Measurements from ENCODE around the gene NTRK3.
"Not testable (repeated sequence)": the region's sequence is repeated elsewhere in the genome, so short reads cannot be mapped to it uniquely, and the experiment has no call there.

The NTRK3 gene

GRCh38 chr15:88071141-88071540 is 185.4 kb downstream of the NTRK3 start:
- DNase-seq: no peak

DNA sequence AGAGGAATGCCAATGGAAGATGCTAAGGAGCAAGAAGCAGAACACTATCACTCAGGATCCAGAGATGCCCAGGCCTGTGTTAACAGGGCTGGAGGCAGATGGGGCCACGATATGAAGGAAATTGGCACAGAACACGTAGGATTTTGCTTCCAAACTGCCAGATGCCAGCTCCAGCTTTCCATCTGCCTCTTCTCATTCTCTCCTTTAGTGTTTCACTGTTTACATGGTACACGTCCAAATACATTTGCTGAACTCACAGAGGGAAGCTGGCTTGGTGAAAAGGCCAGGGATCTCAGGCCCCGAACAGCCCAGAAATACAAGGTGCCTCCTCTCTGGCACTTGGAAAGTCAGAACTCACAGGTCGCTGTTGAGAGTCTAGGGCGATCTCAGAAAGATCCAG is 187.0 kb downstream of the NTRK3 start:
- DNase-seq: no peak

- DNase-seq: no peak
Measured at GRCh38 chr15:88067331-88067685, 189.2 kb downstream of the NTRK3 start.

DNA sequence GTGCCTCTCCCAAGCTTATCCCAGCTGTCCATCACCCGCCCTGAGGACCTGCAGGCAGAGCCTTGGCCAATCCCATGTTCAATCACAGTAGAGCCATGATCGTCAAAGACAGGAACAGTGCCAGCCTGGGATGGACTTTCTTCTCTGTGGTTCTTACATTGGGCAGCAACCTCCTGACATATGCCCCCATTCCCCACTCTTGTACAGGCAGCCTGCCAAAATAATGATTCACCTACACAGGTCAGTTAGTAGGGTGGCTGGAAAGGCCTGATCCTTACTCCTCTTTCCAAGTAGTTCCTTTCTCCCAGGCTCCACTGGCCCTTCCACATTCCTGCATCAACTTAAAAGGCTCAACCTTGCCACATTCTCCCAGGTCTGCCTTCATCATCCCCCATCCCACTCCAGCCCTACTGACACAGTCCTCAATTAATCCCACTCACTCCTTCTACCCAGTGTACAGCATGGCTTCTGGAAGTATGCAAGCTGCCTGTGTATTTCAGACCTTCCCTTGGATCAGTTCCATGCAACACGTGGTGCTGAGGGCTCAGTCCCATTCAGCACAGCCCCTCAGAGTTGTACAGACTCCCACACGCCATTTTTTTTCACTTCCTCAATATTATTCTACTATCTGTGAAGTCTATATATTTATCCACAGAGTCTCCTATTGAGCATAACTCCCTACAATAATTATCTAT is 189.8 kb downstream of the NTRK3 start:
- DNase-seq: no peak

- DNase-seq: no peak
Measured at GRCh38 chr15:88061452-88061851, 195.1 kb downstream of the NTRK3 start.

DNA sequence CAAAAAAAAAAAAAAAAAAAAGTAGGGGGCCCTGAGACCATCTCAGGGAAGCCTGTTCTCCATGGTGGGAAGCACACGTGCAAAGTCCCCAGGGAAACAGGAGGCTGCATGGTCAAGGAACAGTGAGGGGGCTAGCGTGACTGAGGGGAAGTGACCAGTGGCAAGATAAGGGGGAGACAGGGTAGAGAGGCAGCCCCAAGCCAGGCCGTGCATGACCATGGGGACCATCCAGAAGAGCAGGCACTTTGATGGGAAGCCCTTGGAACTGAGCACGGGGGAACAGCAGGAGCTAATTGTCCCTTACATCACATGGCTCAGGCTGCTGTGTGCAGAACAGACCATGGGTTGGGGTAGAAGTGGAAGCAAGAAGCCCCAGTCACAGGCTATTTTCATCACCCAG is 196.2 kb downstream of the NTRK3 start:
- DNase-seq: no peak

DNA sequence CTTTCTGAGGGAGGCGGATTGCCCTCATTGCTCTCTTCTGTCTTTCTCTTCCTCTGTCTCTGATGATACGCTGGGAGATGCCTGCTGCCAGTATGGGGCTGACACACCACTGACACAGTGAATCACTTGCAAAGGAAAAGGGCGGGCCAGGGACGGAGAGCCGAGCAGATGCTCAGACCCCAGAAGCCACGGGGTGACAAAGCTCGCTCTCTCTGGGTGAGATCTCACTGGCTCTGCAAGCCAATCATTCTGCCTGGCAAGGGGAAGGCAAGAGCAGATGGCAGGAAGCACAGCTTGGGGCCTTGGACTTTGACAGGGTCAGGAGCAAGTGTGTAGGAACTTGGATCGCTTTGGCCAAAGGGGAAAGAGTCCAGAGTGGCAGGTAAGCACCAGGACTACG is 198.7 kb downstream of the NTRK3 start:
- no peak for DNase-seq

DNA sequence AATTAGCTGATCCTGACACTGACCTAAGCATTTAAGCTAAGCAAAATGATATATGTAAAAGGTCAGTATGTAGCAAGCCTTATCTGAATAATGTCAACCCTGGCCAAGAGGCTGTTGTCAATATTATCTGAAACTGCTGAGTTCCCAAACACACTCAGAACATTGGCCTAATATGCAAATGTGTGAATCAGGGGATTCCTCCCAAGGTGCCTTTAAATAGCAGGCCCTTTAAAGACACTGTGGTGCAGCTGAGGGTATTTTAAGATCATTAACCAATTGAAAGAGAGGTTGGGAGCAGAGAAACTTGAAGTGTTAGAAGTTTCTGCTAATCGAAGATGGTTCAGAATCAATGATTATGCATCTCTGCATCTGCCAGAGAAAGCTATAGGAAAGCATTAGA is 207.0 kb downstream of the NTRK3 start:
- no peak for DNase-seq

GRCh38 chr15:88048755-88049154 is 207.8 kb downstream of the NTRK3 start:
- no peak for DNase-seq

DNA sequence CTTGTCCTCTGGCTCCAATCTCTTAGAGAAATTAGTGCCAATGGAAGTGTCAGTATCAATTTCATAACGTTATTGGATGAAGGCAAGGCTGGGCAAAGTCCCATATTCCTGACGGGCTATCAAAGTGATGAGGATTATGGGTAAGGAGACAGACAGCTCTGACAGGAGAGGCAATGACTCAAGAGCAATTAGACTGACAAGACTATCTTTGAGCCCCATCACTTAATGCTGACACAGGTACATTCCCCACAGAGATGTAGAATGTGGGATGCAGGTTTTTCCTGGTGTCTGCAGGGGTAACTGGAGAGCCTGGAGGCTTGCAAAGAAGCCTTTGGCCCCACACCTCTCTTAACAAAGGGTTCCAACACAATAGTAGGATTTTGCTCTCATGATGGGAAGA is 208.3 kb downstream of the NTRK3 start:
- no peak for DNase-seq

- DNase-seq: no peak
Measured at GRCh38 chr15:88046576-88047129, 209.9 kb downstream of the NTRK3 start.

GRCh38 chr15:88043396-88043795 is 213.1 kb downstream of the NTRK3 start:
- no peak for DNase-seq

- DNase-seq: no peak
Measured at GRCh38 chr15:88042047-88042446, 214.5 kb downstream of the NTRK3 start.

DNA sequence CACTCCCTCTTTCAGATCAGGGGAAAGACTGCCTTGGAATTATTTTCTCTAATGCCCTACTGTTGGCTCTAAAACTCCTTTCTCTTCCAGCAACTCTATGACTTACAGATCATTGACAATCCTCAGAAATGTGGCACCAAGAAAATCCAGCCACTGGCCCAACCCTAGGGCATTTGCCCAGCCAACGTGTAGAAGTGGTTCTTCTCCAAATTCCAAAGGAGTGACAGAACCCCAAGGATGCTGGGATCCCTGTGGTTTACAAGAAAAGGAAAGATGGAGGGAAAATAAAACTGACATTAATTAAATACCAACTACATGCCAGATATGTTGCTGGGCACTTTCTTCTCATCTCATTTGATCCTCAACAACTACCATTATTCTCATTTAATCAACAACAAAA is 216.0 kb downstream of the NTRK3 start:
- DNase-seq: no peak

- DNase-seq: no peak
Measured at GRCh38 chr15:88038261-88038660, 218.3 kb downstream of the NTRK3 start.

- no peak for DNase-seq
Measured at GRCh38 chr15:88036154-88036839, 220.2 kb downstream of the NTRK3 start.

GRCh38 chr15:88035381-88035780 is 221.2 kb downstream of the NTRK3 start:
- no peak for DNase-seq

- DNase-seq: not testable (repeated sequence)
Measured at GRCh38 chr15:88033421-88033820, 223.1 kb downstream of the NTRK3 start.

GRCh38 chr15:88032787-88033186 is 223.8 kb downstream of the NTRK3 start:
- DNase-seq: no peak

GRCh38 chr15:88031461-88031860 is 225.1 kb downstream of the NTRK3 start:
- DNase-seq: no peak

DNA sequence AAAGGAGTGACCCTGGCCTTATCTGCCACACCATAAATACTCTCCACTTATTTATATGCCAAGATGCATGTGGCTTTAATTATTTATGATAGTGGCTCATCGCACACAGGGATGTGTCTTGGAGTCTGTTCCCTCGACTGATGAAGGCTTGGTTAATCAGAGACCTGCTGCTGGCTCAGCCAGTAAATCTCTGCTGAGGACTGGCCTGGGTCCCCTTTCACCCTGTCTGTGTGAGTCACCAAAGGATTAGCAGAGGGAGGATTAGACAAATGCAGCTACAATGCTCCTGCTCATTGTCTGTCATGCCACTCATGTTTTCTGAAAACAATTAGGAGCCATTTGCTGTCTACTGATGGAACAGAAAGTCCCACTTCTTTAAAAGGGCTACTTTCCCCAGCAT is 226.8 kb downstream of the NTRK3 start:
- no peak for DNase-seq

DNA sequence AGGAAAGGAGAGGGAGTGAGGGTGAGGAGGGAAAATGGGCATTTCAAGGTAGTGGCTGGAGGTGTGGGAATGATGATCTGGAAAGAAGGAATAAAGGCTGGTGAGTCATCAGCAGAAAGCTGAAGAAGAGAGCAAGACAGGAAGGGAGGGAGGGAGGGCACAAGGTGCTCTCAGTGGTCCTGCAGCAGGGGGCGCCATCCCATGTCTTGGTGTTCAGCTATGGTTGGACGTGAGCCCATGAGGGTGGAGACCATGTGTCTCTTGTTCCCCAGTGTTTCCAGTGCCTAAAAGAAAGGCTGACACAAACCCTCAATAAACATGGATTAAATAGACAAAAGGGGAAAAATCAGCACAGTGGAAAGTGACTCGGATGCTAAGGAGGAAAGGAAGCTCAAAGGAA is 228.5 kb downstream of the NTRK3 start:
- no peak for DNase-seq

DNA sequence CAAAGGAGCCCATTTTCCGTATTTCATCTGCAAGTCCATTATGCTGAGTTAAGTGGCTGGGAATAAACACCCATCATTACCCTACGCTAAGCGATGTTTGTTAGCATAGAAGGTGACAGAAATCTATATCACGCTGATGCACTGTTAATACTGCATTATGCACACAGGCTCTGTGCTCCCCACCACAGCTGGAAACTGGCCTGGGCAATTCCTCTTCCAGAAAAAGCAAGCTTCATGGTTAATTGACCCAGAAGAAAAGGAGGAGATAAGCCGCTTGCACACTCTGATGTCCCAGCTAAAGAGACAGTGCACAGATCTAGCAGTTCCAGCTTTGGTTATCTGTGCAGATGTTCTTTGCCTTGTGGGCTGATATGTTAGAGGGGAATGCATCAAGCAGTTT is 232.6 kb downstream of the NTRK3 start:
- no peak for DNase-seq

GRCh38 chr15:88022716-88023115 is 233.8 kb downstream of the NTRK3 start:
- no peak for DNase-seq

GRCh38 chr15:88021601-88022000 is 234.9 kb downstream of the NTRK3 start:
- no peak for DNase-seq

All from stimulated activated CD4-positive, alpha-beta T cell treated with anti-CD3 and anti-CD28 coated beads, Interleukin-2, amount 100 ng/mL, for 24 hours (primary cell).